Muscle of arm (tissue), 12 donors: ENCODE measurements around the gene OSBPL10. TPM values are rescaled to one million over a fixed set of nuclear protein-coding genes. Genes with fewer than 3 reads are reported as not detected.

Source experiments
- DNase-seq: peaks from one replicate; pipeline ENCODE4 v3.0.0-alpha.2; 2013
- polyA plus RNA-seq, 12 donors: library from polyadenylated mRNA; unstranded; fragments of 120-200 nt; gene quantifications; one replicate each; pipeline ENCODE4 v1.2.1, GENCODE V29; 2013; ENCODE audit not compliant: insufficient read length in 12 of 12

OSBPL10 gene
- polyA plus RNA-seq, 12 donors = 5.8 to 21.4 (median 11.3) TPM; not detected in 1

- DNase-seq = no peak
Measured at GRCh38 chr3:31853580-31853979, 127.5 kb downstream of the OSBPL10 start.

- no peak for DNase-seq
Measured at GRCh38 chr3:31851278-31851677, 129.8 kb downstream of the OSBPL10 start.

- DNase-seq = no peak
Measured at GRCh38 chr3:31848911-31849310, 132.2 kb downstream of the OSBPL10 start.

- no peak for DNase-seq
Measured at GRCh38 chr3:31848163-31848818, 132.8 kb downstream of the OSBPL10 start.

GRCh38 chr3:31847760-31848159, 133.3 kb downstream of the OSBPL10 start:
- no peak for DNase-seq

GRCh38 chr3:31841515-31841914, 139.5 kb downstream of the OSBPL10 start:
- DNase-seq = no peak

- DNase-seq = no peak
Measured at GRCh38 chr3:31840252-31840651, 140.8 kb downstream of the OSBPL10 start.

GRCh38 chr3:31839144-31839917, 141.7 kb downstream of the OSBPL10 start:
- no peak for DNase-seq

- no peak for DNase-seq
Measured at GRCh38 chr3:31836131-31837075, 144.7 kb downstream of the OSBPL10 start.

GRCh38 chr3:31833391-31834190, 147.5 kb downstream of the OSBPL10 start:
- no peak for DNase-seq

GRCh38 chr3:31832551-31832950, 148.5 kb downstream of the OSBPL10 start:
- no peak for DNase-seq

- DNase-seq = no peak
Measured at GRCh38 chr3:31831591-31831990, 149.5 kb downstream of the OSBPL10 start.

- DNase-seq = no peak
Measured at GRCh38 chr3:31829826-31830426, 151.1 kb downstream of the OSBPL10 start.

- no peak for DNase-seq
Measured at GRCh38 chr3:31829010-31829409, 152.1 kb downstream of the OSBPL10 start.

GRCh38 chr3:31828007-31828406, 153.1 kb downstream of the OSBPL10 start:
- no peak for DNase-seq

- DNase-seq = no peak
Measured at GRCh38 chr3:31823184-31823583, 157.9 kb downstream of the OSBPL10 start.

GRCh38 chr3:31821118-31821517, 159.9 kb downstream of the OSBPL10 start:
- DNase-seq = no peak

GRCh38 chr3:31819441-31819840, 161.6 kb downstream of the OSBPL10 start:
- no peak for DNase-seq

GRCh38 chr3:31817411-31817966, 163.6 kb downstream of the OSBPL10 start:
- no peak for DNase-seq

- no peak for DNase-seq
Measured at GRCh38 chr3:31815631-31816440, 165.2 kb downstream of the OSBPL10 start.
